Glomerular endothelial cell (primary cell): ENCODE data around the gene UPF3A. TPM values are rescaled to one million over a fixed set of nuclear protein-coding genes. Genes with fewer than 3 reads are reported as not detected.

Source experiments
- DNase-seq: peaks from one replicate; pipeline ENCODE4 v3.0.0-alpha.2; 2011; ENCODE audit warnings: low read depth, low spot score; ENCODE audit errors: extremely low read depth
- total RNA-seq: library from RNA; depleted of rRNA; stranded (reverse); fragments of >200 nt; gene quantifications from 2 replicates; pipeline ENCODE4 v1.2.3, GENCODE V29; 2015

UPF3A gene
- total RNA-seq, 1 donor from 2014 or later, result 38.7 TPM

DNA sequence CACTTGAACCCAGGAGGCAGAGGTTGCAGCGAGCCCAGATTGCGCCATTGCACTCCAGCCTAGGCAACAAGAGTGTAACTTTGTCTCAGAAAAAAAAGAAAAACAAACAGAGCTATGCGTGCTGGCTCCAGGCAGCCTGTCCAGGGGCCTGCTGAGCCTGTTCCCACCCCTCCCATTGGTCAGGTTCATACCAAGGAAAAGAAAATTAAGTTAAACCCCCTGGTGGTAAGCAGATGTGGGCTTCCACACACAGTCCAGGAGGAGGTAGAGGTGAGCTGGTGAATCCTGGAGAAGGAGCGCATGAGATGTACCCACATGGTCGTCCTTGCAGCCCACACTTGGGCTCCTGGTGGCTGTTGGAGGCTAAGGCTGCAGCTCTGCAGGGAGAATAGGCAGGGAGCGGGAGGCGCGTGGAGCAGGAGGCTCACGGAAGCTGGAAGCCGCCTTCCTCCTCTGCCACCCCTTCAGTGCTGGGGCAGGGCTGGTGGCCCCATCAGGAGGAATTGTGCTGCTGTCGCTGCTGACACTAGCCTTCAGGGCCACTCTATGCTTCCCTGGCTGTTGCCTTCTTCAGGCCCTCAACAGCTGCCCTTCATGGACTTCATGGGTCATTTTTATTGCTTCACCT is 22.4 kb downstream of the UPF3A start:
- DNase-seq, result no peak

DNA sequence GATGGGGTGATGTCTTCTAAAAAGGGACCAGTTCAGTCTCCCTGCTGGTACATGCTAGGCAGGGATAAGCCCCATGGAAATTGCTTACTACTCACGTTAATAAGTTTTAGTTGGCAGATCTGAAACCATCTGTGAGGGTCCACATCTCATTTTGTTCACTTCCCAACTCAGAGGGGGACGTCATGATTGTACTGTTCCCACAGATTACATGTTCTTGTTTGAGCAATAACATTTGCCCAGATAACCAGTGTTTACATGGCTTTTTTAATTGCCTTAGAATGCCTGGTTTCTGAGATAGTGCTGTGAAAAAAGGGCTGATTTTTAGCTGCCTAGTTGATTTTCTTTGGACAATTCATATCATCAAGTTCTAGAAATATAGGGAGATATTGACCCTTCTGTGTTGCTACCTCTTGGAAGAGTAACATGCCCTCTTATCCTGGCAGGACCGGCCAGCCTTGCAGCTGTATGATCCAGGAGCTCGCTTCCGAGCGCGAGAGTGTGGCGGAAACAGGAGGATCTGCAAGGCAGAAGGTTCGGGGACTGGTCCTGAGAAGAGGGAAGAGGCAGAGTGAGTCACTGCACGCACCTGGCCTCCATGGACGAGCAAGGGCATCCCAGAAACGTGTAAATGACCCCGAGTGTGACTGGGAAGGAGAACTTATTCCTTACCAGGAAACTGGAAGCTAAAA is 23.1 kb downstream of the UPF3A start:
- no peak for DNase-seq

DNA sequence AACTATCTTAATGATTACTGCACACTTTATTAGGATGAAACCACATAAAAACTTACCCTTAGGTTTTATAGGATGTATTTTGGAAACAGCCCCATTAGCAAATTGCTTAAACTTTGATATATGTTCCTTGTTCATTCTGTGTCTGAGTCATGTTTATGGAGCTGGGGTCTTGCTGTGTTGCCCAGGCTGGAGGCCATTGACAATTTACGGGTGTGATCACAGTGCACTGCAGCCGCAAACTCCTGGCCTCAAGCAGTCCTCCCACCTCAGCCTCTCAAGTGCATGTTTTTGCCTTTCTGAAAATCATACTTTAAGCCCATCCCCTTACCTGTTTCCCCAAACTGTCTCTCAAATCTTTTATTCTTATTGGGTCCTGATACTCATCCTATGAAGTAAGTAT is 27.7 kb downstream of the UPF3A start:
- DNase-seq, result no peak

DNA sequence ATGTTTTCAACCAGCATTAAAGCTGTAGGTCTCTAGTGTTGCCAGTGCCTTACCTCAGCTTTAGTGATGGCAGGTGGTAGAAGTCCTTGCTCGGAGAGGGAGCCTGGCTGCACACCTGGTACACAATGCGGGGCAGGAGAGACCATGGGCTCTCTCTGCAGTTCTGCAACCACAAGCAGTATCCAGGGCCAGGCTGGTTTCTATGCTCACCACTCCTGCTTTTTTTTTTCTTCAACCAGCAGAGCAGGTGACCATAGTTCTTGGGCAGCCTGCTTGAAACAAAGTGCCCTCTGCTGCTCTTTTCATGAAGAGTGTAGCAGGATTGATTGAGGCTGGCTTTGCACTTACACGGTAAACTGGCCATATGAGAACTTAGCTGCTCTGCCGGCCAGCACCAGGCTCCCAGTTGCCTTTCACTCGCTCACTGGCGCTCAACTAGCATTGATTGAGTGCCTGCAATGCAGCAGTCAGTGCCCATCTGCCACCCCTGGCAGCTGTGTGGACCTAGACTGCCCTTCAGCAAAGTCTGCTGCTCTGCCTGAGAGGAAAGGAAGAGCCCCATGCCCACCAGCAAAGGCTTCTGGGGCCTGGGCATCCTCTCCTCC is 28.5 kb downstream of the UPF3A start:
- no peak for DNase-seq

DNA sequence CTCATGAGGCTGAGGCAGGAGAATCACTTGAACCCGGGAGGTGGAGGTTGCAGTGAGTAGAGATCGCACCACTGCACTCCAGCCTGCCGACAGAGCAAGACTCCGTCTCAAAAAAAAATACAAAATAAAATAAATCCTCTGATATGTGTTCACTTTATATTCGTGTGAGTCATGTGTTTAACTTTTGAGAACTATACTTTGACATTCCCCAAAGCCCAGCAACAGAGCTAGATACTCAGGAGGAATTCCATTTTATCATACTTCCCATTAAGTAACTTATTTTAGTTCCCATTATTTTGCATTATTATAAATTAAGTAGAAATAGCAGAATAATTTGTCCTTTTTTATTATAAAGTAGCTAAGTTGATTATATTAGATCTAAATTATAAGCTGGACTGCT is 29.6 kb downstream of the UPF3A start:
- DNase-seq, result no peak

DNA sequence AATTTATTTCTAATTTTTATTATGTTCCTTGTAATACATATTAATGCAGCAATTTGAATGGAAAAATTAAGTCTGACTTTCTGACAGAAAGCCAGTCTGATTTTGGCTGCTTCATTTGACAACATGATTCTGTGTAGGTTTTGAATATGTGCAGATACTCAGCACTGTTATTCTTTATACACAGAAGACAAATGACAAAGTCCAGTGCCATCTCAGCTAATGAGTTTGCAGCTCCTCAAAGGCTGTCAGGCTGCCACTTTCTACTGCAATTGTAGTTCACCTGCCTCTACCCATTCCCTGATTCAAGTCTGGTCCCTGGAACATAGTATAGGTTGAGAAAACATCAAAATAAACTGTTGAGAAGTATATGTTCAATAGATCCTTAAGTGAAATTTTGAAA is 30.0 kb downstream of the UPF3A start:
- no peak for DNase-seq

DNA sequence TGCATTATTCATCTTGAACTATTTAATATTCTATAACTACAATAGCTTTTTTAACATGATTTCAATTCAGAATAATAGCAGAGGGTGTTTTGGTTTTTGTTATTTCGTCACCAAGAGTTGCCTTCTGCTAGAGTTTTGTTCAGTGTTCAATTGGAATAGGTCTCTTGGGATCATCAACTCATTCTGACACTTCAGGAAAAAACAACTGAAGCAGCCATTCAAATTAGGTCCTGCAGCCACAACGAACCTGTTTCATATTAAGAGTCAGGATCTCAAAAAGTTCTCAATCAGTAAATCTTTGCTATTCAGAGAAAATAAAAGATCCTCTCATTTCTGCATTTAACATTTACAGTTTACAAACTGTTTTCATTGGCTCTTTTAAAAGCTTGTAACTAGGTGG is 30.5 kb downstream of the UPF3A start:
- DNase-seq, result no peak

DNA sequence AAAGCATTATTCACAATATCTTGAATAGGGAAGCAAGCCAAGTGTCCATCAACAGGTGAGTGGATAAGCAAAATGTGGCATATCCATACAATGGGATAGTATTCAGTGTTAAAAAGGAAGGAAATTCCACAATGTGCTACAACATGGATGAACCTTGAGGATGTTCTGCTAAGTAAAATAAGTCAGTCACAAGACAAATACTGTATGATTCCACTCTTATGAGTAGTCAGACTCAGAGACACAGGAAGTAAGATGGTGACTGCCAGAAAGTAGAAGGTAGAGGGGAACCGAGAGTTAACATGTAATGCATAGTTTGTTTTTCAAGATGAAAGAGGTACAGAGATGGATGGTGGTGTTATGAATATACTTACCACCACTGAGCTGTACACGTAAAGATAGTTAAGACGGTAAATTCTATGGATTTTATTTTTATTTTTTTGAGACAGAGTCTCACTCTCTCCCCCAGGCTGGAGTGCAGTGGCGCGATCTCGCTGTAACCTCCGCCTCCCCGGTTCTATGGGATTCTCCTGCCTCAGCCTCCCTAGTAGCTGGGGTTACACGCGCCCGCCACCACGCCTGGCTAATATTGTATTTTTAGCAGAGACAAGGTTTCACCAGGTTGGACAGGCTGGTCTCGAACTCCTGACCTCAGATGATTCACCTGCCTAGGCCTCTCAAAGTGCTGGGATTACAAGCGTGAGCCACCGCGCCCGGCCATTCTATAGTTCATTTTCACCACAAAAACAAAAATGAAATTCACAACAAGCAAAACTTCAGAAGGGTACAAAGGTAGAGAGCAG is 31.9 kb downstream of the UPF3A start:
- DNase-seq, result peak; percentile 10

DNA sequence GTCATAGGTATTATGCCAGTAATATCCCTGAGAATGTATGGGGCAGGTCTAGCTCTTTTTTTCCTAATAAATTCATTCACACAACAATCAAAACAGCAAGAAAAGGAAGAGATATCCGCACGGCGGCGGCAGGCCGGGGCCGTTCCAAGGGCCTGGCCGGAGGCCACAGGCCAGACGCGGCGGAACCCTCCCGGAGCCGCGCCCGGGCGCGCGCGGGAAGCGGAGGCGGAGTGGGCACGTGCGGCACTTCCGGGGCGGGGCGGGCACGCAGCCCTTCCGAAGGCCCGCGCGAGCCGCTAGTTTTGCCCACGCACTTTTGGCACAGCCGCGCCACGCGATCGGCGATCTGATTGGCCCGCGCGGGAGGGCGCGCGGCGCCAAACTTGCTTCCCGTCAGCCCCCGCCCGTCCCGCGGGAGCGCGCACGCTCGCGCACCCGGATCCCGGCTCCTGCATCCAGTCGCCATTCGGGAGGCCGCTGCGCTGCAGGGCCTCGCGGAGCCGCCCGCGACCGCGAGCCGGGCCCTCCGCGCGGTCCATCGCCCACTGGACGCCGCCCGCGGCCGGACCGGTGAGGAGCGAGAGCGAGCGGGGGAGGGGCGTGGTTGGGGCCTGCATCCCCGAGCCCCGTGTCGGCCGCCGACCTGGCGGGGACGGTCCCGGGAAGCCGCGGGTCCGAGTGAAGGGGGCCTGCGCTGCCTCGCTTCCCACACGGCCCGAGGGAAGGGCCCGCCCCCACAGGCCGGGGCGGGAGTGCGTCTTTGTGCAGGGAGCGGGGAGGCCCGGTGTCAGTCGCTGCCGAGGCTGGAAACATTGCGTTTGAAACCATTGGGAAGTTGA is 32.9 kb downstream of the UPF3A start, which contains the start of gene CHAMP1:
Gene CHAMP1 (plus strand): TSS at position 430 of the 839 bp plus-strand sequence. CDS start 9,340 bp downstream, outside the sequence.
- DNase-seq, result peak; percentile 44

DNA sequence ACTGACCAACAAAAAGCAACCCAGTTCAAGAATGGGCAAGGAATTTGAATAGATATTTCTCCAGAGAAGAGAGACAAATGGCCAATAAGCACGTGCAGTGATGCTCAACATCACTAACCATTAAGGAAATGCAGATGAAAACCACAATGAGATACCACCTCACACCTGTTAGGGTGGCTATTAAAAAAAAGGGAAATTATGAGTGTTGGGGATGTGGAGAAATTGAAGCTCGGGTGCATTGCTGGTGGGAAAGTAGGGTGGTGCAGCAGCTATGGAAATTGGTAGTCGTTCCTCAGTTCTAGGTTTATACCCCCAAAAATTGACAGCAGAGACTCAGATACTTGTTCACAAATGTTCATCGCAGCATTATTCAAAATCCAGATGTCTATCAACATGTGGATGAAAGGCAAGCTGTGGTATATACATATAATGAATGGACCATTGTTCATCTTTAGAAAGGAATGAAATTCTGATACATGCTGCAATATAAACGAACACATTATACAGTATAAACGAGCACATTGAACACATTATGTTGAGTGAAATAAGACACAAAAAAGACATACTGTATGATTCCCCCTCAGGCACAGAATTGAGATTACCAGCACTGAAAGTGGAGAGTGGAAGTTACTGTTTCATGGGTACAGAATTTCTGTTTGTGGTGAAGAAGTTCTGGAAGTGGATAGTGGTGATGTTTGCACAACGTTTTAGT is 33.8 kb downstream of the UPF3A start:
- DNase-seq, result no peak

DNA sequence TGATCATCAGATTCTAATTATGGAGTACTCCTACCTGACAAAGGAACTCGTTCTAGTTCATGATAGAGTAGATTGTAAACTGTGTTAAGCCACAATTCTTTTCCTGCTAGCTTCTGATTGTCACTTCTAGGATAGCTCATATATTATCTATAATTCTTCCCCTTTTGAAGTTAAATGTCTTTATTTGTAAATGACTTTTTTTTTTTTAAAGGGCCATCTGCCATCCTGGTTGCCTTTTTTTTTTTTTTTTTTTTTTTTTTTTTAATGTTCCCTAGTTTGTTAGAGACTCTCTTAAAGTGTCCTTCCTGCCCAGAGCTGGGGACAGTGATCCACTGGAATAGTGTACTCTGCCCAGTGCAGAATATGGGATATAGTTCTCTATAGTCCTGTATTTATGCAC is 37.2 kb downstream of the UPF3A start:
- DNase-seq, result no peak

DNA sequence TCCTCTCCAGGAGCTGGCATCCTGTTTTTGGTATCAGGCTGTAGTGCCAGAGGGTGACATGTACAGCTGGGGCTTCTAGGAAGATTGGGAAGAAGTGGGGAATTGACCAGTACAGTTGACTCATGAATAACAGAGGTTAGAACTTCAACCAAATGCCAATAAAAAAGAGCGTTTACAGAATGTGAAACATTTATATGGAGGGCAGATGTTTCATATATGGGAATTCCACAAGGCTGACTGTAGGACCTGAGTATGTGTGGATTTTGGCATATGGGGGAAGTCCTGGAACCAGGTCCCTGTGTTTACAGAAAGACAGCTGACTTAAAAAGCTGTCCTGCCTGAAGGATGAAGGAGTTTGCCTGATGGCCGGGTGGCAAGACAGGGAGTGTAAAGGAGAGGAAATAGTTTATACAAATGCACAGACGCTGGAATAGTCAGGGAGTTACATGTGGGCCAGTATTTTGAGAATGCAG is 38.1 kb downstream of the UPF3A start:
- no peak for DNase-seq

DNA sequence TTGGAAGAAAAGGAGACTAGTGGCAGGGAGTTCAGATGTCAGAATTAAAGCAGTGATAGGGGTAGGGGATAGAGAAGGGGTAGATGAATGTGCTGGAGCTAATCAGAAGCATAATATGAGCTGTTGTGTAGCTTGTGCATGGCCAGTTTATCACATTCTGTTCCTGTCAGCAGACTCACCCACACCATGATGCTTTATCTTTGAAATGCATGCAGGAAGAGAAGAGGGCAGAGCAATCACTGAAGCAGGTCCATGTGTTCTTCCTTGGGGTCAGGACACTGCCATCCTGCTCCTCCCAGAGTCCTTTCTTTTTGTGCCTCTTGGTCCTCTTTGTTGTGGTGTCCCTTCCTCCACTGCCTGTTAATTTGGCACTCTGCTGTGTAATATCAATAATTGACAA is 38.7 kb downstream of the UPF3A start:
- no peak for DNase-seq

DNA sequence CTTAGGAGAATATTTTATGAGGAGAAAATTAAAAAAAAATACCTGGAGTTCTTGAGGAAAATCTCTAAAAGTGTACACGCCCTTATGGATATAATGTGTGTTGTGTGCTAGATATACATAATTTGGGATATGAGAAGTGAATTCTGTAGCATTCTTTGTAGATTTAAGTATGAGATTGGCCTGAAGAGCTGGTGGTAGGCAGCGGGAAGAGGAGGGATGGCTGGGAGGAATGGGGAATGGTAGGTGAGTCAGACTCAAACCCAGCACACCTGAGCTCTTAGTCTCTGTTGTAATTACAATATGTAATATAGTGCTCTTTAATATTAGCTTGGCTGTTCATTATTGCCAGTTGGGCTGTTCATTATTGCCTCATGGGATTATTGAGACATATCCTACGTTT is 39.9 kb downstream of the UPF3A start:
- no peak for DNase-seq

DNA sequence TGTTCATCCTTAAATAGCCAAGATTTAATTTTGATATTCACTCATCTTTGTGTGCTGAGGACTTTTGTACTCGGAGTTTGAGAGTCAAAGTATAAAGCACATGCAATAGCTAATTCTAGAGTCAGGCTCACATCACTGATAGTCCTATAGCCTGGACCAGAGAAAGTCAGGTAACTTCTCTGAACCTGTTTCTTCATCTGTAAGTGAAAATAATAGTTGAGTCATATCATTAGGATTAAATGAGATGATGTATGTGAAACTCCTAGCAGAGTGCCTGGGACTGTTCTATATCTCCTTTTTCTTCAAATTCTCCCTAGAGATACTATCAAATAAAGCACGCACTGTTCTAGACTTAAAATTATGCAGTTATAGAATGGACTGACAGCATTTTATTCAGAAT is 41.9 kb downstream of the UPF3A start:
- no peak for DNase-seq

DNA sequence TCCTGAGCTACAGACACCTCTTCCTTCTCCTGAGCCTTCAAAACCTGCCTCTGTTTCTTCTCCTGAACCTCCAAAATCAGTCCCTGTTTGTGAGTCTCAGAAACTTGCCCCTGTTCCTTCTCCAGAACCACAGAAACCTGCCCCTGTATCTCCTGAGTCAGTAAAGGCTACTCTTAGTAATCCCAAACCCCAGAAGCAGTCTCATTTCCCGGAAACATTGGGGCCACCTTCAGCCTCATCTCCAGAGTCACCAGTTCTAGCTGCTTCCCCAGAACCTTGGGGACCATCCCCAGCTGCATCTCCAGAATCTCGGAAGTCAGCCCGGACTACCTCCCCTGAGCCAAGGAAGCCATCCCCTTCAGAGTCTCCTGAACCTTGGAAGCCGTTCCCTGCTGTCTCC is 42.9 kb downstream of the UPF3A start:
- DNase-seq, result no peak

DNA sequence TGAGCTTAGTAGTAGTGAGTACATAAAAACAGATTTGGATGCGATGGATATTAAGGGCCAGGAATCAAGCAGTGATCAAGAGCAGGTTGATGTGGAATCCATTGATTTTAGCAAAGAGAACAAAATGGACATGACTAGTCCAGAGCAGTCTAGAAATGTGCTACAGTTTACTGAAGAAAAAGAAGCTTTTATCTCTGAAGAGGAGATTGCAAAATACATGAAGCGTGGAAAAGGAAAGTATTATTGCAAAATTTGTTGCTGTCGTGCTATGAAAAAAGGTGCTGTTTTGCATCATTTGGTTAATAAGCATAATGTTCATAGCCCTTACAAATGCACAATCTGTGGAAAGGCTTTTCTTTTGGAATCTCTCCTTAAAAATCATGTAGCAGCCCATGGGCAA is 44.3 kb downstream of the UPF3A start:
- no peak for DNase-seq

DNA sequence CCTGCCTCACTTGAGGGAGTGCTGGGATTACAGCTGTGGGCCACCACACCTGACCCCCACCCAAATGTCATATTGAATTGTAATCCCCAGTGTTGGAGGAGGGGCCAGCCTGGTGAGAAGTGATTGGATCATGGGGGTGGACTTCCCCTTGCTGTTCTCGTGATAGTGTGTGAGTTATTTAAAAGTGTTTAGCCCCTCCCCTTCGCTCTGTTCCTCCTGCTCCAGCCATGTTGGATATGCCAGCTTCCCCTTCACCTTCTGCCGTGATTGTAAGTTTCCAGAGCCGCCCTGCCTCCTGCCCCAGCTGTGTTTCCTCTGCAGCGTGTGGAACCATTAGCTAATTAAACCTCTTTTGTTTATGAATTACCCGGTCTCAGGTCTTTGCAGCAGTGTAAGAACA is 46.6 kb downstream of the UPF3A start:
- DNase-seq, result no peak

DNA sequence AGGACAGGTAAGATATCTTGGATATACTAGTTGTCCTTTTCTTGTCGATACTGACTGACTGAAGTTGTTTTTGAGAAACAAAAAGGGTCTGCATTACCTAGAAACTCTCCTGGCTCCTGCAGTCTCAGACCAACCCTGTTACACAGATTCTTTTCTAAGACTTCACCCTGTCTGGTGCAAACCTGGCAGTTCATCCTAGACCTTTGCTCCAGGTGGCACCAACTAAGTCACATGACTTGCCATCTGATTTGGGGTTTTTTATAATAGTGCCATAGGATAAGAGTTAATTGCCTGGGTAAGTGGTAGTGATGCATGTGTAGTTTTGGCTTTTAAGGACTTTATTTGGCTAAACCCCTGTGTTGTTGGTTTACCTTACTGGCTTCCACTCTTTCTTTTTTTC is 47.2 kb downstream of the UPF3A start:
- DNase-seq, result no peak

DNA sequence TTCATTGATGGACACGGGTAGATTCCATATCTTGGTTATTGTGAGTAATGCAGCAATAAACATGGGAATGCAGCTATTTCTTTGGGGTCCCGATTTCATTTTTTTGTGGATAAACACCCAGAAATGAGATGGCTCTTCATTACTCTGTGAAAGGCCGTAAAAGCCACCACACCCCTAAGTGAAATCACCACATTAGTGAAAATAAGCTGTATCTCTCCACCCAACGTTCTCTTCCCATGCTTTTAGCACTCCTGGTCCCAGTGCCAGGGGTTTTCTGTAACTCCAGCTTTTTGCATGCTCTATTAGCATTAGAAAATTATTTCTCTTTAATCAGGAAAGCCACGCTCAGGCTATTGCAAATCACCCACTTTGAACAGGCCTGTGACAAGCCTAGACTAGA is 48.7 kb downstream of the UPF3A start:
- no peak for DNase-seq
